ENCODE data around the gene ALK. TPM values are rescaled to one million over a fixed set of nuclear protein-coding genes. Genes with fewer than 3 reads are reported as not detected.

ALK gene
- total RNA-seq, 3 donors from 2014 or later, result not detected

DNA sequence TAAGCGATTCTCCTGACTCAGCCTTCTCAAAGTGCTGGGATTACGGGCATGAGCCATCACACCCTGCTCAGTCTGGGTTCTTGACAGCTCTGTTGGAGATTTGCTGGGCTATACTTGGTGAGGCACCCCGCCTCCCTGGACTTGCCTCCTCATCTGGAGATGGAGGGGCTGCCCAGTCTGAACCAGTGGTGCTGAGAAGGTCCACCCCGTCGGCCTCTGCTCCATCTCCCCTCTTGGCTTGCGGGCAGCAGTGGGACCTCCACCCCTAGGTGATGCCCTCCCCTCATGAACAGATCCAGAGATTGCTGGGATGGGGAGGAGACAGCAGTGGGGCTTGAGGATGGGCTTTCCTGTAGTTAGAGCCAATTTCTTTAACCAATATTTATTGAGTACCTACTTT lies 685.3 kb downstream of the ALK start:
- H3K36me3 Mint-ChIP-seq (ENCODE audit: insufficient read depth), result no peaks in the 10 kb centered on the region
- no peak overlapping the region for H3K4me3 Mint-ChIP-seq
- H3K27me3 Mint-ChIP-seq (ENCODE audit: low read depth), result peaks cover 27% of the 10 kb centered on the region
- ATAC-seq, result no peak
- no peaks in the 10 kb centered on the region for H3K9me3 Mint-ChIP-seq
- no peak for DNase-seq
- no peaks in the 10 kb centered on the region for H3K4me1 Mint-ChIP-seq (ENCODE audit: low read depth)

GRCh38 chr2:29235411-29235810 lies 686.0 kb downstream of the ALK start:
- Mint-ChIP-seq H3K4me1 (ENCODE audit: low read depth) (no peaks in the 10 kb centered on the region), H3K27me3 (ENCODE audit: low read depth) (peaks cover 24% of the 10 kb centered on the region), H3K36me3 (ENCODE audit: insufficient read depth) (no peaks in the 10 kb centered on the region), H3K9me3 (no peaks in the 10 kb centered on the region), H3K4me3 (no peak overlapping the region)
- no peak for ATAC-seq
- DNase-seq, result no peak

DNA sequence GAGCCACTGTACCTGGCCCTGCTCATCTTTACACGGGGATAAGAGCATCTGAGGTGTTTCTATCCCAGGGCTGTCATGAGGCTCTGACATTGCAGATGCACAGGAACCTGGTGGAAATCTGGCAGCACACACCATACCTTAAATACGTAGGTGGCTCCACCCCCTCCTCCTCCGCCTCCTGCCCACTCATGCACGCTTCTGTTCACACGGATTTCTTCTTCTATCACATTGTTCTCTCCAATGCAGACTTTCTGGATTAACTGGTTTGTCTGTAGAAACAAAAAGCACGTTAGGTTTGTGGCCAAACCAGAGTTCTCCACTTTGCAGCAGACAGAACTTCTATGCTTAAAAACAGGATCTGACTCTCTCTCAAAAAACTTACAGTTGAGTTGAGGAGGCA lies 688.0 kb downstream of the ALK start:
- Mint-ChIP-seq H3K36me3 (ENCODE audit: insufficient read depth) (no peaks in the 10 kb centered on the region), H3K4me1 (ENCODE audit: low read depth) (no peaks in the 10 kb centered on the region), H3K27me3 (ENCODE audit: low read depth) (peaks cover 24% of the 10 kb centered on the region), H3K9me3 (no peaks in the 10 kb centered on the region), H3K4me3 (no peak overlapping the region)
- DNase-seq (no peak), ATAC-seq (no peak)

- ATAC-seq, result no peak
- Mint-ChIP-seq H3K27me3 (ENCODE audit: low read depth) (peaks cover 25% of the 10 kb centered on the region), H3K36me3 (ENCODE audit: insufficient read depth) (no peaks in the 10 kb centered on the region), H3K4me3 (no peak overlapping the region), H3K4me1 (ENCODE audit: low read depth) (no peaks in the 10 kb centered on the region), H3K9me3 (no peaks in the 10 kb centered on the region)
- no peak for DNase-seq
Measured at GRCh38 chr2:29232041-29232440, 689.3 kb downstream of the ALK start.

DNA sequence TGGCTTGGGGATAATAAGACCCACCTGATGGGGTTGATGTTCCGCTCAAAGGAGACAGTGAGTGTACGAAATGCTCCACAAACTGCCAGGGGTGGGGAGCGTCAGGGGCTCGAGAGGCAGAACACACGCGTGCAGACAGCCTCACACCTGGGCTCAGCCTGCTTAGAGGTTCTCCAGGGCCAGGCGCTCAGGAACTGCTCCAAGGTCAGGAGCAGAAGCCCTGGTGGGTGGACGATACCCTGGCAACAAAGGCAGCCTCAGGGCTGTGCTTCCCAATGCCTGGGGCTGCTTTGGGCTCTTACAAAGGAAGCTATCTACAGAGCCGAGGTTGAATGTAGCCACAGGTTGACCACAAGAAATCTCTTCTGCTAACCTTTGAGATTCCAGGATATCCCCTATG lies 691.7 kb downstream of the ALK start:
- Mint-ChIP-seq H3K36me3 (ENCODE audit: insufficient read depth) (no peaks in the 10 kb centered on the region), H3K4me3 (no peak overlapping the region), H3K9me3 (no peaks in the 10 kb centered on the region), H3K4me1 (ENCODE audit: low read depth) (no peaks in the 10 kb centered on the region), H3K27me3 (ENCODE audit: low read depth) (peaks cover 22% of the 10 kb centered on the region)
- DNase-seq (no peak), ATAC-seq (no peak)

DNA sequence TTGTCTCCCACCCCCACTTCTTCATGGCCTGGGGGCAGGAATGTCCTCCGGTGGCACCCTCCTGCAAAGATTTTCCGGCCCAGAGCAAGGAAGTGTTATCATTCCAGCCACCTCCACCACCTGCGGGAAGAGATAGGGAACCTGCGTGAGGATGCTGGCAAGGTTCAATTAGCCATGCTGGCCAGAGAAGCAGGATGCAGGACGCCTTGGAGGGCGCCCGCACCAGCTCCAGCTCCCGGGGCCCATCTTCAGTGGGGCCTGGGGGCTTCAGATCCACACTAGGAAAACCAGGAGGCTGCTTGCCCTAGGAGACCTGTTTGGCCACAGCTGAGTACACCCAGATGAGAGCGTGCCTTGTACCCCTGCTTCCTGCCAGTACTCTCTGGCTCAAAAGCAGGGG lies 692.4 kb downstream of the ALK start:
- no peaks in the 10 kb centered on the region for H3K36me3 Mint-ChIP-seq (ENCODE audit: insufficient read depth)
- DNase-seq (no peak), ATAC-seq (no peak)
- H3K4me3 Mint-ChIP-seq, result no peak overlapping the region
- H3K27me3 Mint-ChIP-seq (ENCODE audit: low read depth), result peaks cover 22% of the 10 kb centered on the region
- no peaks in the 10 kb centered on the region for H3K4me1 Mint-ChIP-seq (ENCODE audit: low read depth)
- H3K9me3 Mint-ChIP-seq, result no peaks in the 10 kb centered on the region

DNA sequence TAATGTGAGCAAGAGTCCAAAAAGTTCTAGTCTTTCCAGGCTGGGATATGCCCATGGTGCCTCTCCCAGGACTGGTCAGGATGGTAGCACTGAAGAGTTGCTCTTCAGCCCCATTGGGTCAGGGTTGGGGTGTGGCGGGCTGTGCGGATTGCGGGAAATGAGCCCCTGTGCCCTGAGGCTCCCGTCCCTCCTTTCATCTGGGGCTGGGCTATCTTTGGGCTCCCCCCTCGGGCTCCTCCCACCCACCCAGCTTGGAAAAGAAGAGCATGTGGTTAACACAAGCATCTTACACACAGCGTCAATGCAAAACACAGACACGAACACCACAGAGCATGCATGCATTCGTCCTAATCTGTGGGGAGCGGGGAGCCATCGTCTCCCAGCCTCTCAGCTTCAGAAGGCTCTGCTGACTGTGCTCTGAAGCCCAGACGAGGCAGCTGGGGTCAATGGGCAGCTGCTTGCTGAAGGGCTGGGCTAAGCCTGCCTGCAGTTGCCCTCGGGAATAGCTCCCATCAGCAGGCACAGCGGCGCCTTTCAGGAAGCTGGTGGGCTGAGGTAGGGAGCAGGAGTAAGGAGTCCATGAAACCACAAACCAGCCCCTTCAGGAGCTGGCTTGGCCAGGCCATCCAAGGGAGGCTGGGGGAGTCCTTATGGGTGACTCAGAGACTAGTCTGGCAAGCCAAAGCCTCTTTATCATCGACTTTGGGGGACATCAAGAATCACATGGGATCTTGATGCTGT lies 693.3 kb downstream of the ALK start:
- Mint-ChIP-seq H3K4me1 (ENCODE audit: low read depth) (no peaks in the 10 kb centered on the region), H3K27me3 (ENCODE audit: low read depth) (peaks cover 22% of the 10 kb centered on the region), H3K9me3 (no peaks in the 10 kb centered on the region), H3K36me3 (ENCODE audit: insufficient read depth) (no peaks in the 10 kb centered on the region), H3K4me3 (no peak overlapping the region)
- ATAC-seq, result no peak
- DNase-seq, result no peak

- Mint-ChIP-seq H3K4me1 (ENCODE audit: low read depth) (no peaks in the 10 kb centered on the region), H3K9me3 (no peaks in the 10 kb centered on the region), H3K36me3 (ENCODE audit: insufficient read depth) (no peaks in the 10 kb centered on the region), H3K27me3 (ENCODE audit: low read depth) (peaks cover 22% of the 10 kb centered on the region), H3K4me3 (no peak overlapping the region)
- ATAC-seq (no peak), DNase-seq (no peak)
Measured at GRCh38 chr2:29226808-29227207, 694.6 kb downstream of the ALK start.

DNA sequence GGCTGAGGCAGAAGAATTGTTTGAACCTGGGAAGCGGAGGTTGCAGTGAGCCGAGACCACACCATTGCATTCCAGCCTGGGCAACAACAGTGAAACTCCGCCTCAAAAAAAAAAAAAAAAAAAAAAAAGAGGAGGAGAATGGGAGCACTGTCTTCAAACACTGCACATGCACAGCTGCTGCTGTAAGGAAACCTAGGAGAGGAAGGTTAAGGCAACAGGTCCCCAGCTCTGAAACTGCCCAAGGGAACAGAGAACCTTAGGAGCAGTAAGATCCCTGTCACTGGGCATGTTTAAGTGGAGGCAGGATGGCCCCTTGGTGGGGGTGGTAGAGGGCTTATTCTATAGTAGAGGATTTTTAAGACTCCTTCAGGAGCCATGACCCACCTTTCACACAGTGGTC lies 695.0 kb downstream of the ALK start:
- H3K36me3 Mint-ChIP-seq (ENCODE audit: insufficient read depth), result no peaks in the 10 kb centered on the region
- no peak overlapping the region for H3K4me3 Mint-ChIP-seq
- peaks cover 22% of the 10 kb centered on the region for H3K27me3 Mint-ChIP-seq (ENCODE audit: low read depth)
- DNase-seq, result no peak
- H3K4me1 Mint-ChIP-seq (ENCODE audit: low read depth), result no peaks in the 10 kb centered on the region
- no peaks in the 10 kb centered on the region for H3K9me3 Mint-ChIP-seq
- ATAC-seq, result no peak

GRCh38 chr2:29225814-29226213 lies 695.6 kb downstream of the ALK start:
- DNase-seq (no peak), ATAC-seq (no peak)
- Mint-ChIP-seq H3K4me3 (no peak overlapping the region), H3K4me1 (ENCODE audit: low read depth) (no peaks in the 10 kb centered on the region), H3K9me3 (no peaks in the 10 kb centered on the region), H3K36me3 (ENCODE audit: insufficient read depth) (no peaks in the 10 kb centered on the region), H3K27me3 (ENCODE audit: low read depth) (peaks cover 22% of the 10 kb centered on the region)

GRCh38 chr2:29224693-29225551 lies 696.5 kb downstream of the ALK start:
- Mint-ChIP-seq H3K27me3 (ENCODE audit: low read depth) (peaks cover 21% of the 10 kb centered on the region), H3K36me3 (ENCODE audit: insufficient read depth) (no peaks in the 10 kb centered on the region), H3K4me1 (ENCODE audit: low read depth) (no peaks in the 10 kb centered on the region), H3K4me3 (no peak overlapping the region), H3K9me3 (no peaks in the 10 kb centered on the region)
- ATAC-seq, result no peak
- no peak for DNase-seq

DNA sequence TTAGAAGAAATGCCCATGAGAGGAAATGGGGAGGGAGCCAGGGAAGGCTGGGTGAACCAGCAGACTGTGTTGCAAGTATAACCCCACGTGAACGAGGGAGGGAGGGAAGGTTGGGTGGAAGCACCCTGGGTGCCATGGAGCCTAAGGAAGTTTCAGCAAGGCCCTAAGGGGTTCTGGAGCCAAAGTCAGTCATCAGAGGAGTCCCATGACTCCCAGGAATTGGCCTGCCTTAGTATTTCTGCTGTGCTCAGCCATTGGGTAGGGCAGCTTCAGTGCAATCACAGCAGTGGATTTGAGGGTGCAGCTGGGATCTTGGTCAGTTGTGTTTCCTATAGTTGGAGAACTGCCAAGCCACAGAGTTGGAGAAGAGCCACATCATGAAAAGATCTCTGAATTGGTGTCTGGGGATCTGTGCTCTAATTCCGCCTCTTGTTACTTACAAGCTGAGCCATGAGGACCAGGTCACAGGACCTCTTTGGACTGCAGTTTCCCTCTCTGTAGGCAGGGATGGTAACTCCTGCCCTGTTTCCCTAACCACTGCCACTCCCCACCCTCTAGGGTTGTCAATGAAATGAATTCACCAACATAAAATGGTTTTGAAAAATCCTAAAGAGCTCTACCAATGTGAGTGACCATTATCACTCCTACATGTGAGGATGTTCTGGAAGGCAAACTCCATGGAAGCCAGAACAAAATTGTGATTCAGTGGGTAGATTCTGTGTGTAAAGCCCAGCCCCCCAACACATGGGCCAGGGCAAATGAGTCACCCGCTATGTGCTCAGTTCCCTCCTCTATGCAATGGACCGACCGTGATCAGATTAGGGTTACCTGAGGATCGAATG lies 697.3 kb downstream of the ALK start:
- Mint-ChIP-seq H3K36me3 (ENCODE audit: insufficient read depth) (no peaks in the 10 kb centered on the region), H3K27me3 (ENCODE audit: low read depth) (peaks cover 17% of the 10 kb centered on the region), H3K4me1 (ENCODE audit: low read depth) (no peaks in the 10 kb centered on the region), H3K4me3 (no peak overlapping the region), H3K9me3 (no peaks in the 10 kb centered on the region)
- ATAC-seq, result no peak
- no peak for DNase-seq

DNA sequence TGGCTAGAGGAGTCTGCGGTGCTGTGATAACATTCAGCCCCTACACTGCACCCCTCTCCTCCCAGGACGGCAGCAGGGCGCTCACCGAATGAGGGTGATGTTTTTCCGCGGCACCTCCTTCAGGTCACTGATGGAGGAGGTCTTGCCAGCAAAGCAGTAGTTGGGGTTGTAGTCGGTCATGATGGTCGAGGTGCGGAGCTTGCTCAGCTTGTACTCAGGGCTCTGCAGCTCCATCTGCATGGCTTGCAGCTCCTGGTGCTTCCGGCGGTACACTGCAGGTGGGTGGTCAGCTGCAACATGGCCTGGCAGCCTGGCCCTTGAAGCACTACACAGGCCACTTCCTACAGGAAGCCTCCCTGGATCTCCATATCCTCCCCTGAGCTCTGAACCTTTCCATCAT lies 698.1 kb downstream of the ALK start:
- DNase-seq (no peak), ATAC-seq (no peak)
- Mint-ChIP-seq H3K9me3 (no peaks in the 10 kb centered on the region), H3K4me1 (ENCODE audit: low read depth) (no peaks in the 10 kb centered on the region), H3K27me3 (ENCODE audit: low read depth) (peaks cover 11% of the 10 kb centered on the region), H3K36me3 (ENCODE audit: insufficient read depth) (no peaks in the 10 kb centered on the region), H3K4me3 (no peak overlapping the region)

DNA sequence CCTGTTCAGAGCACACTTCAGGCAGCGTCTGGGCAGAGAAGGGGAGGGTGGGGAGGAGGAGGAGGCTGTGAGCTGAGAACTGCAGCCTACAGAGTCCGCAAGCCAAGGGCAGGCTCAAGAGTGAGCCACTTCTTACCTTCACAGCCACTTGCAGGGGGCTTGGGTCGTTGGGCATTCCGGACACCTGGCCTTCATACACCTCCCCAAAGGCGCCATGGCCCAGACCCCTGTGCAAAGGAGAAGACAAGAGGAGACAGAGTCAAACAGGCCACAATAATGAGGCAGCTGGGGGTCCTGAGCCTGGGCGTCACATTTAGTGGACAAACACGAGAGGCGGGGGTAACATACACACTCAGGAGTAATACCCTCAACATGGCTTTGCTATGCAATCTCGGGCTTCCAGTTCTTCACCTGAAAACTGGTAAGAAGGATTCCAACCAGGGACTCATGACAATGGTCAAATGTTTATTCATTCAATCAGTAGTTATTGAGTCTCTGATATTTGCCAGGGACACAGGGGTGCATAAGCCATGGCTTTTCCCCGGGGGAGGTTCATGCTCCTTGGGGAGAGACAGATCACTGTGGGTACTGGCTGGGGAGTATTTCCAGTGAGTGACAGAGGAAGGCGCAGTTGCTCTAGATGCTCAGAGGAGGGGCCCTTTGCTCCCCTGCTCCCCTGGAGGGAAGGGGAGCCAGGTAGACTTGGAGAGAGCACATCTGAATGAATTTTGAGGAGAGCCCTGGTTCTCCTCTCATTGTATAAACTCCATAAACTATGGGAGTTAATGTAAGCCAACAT lies 698.8 kb downstream of the ALK start:
- peaks cover 6% of the 10 kb centered on the region for H3K27me3 Mint-ChIP-seq (ENCODE audit: low read depth)
- ATAC-seq, result no peak
- H3K4me3 Mint-ChIP-seq, result no peak overlapping the region
- H3K36me3 Mint-ChIP-seq (ENCODE audit: insufficient read depth), result no peaks in the 10 kb centered on the region
- H3K9me3 Mint-ChIP-seq, result no peaks in the 10 kb centered on the region
- H3K4me1 Mint-ChIP-seq (ENCODE audit: low read depth), result no peaks in the 10 kb centered on the region
- DNase-seq, result no peak
